ENCODE results near the gene MAGI1. TPM values are rescaled to one million over a fixed set of nuclear protein-coding genes. Genes with fewer than 3 reads are reported as not detected.

The MAGI1 gene
- total RNA-seq, 1 experiment from 2014 or later = 58.2 TPM

- no peak overlapping the region for H3K4me3 Mint-ChIP-seq
- ATAC-seq (no peak), DNase-seq (ENCODE audit: low spot score) (no peak)
- H3K36me3 Mint-ChIP-seq = no peaks in the 10 kb centered on the region
- ChIA-PET CTCF (interaction anchor here (1.5 kb wide), 1 partner anchor 19 kb away, joined by 4 read pairs; no protein-coding TSS in a partner anchor), POLR2A (no interaction called here)
- peaks cover 67% of the 10 kb centered on the region for H3K4me1 Mint-ChIP-seq
- TF ChIP-seq ZNF396 (CRISPR knock-in tag; IDR thresholded peaks at IDR 0.05; ENCODE audit: borderline replicate concordance) (no peak), ATF3 (CRISPR knock-in tag; conservative IDR thresholded peaks at IDR 0.05) (no peak), ESRRA (CRISPR knock-in tag; IDR thresholded peaks at IDR 0.05; ENCODE audit: borderline replicate concordance) (no peak), MAX (CRISPR knock-in tag; IDR thresholded peaks at IDR 0.05) (no peak), ERG (CRISPR knock-in tag; IDR thresholded peaks at IDR 0.05) (no peak), NR3C1 (CRISPR knock-in tag; conservative IDR thresholded peaks at IDR 0.05; ENCODE audit: low read depth) (no peak), USF1 (CRISPR knock-in tag; IDR thresholded peaks at IDR 0.05) (no peak), E2F5 (CRISPR knock-in tag; IDR thresholded peaks at IDR 0.05) (no peak), CBFB (CRISPR knock-in tag; IDR thresholded peaks at IDR 0.05; ENCODE audit: low read depth) (no peak), ZBTB43 (CRISPR knock-in tag; IDR thresholded peaks at IDR 0.05) (no peak), ZMAT4 (CRISPR knock-in tag; IDR thresholded peaks at IDR 0.05) (no peak), ZNF317 (CRISPR knock-in tag; IDR thresholded peaks at IDR 0.05; ENCODE audit: borderline replicate concordance, low read depth) (no peak), TCF7 (CRISPR knock-in tag; IDR thresholded peaks at IDR 0.05; ENCODE audit: low read depth) (no peak)
- H3K27ac Mint-ChIP-seq = peak overlapping the region; percentile 16
- H3K27me3 Mint-ChIP-seq (ENCODE audit: low read depth) = no peaks in the 10 kb centered on the region
- no peaks in the 10 kb centered on the region for H3K9me3 Mint-ChIP-seq
Observed at GRCh38 chr3:65485826-65486469, 552.8 kb downstream of the MAGI1 start.

GRCh38 chr3:65484964-65485363 is 553.8 kb downstream of the MAGI1 start:
- TF ChIP-seq SP1 (CRISPR knock-in tag; conservative IDR thresholded peaks at IDR 0.05) (no peak), MXD4 (CRISPR knock-in tag; IDR thresholded peaks at IDR 0.05; ENCODE audit: borderline replicate concordance) (no peak), PRRX2 (CRISPR knock-in tag; IDR thresholded peaks at IDR 0.05) (no peak), ESRRA (CRISPR knock-in tag; IDR thresholded peaks at IDR 0.05; ENCODE audit: borderline replicate concordance) (no peak), TCF7 (CRISPR knock-in tag; IDR thresholded peaks at IDR 0.05; ENCODE audit: low read depth) (no peak), ZNF138 (CRISPR knock-in tag; conservative IDR thresholded peaks at IDR 0.05) (no peak)
- H3K4me1 Mint-ChIP-seq = peaks cover 72% of the 10 kb centered on the region
- H3K27me3 Mint-ChIP-seq (ENCODE audit: low read depth) = no peaks in the 10 kb centered on the region
- no peak for ATAC-seq
- peak overlapping the region; percentile 84 for H3K27ac Mint-ChIP-seq
- H3K36me3 Mint-ChIP-seq = no peaks in the 10 kb centered on the region
- POLR2A ChIA-PET = no interaction called here
- H3K9me3 Mint-ChIP-seq = no peaks in the 10 kb centered on the region
- no peak for DNase-seq (ENCODE audit: low spot score)
- CTCF ChIA-PET = no interaction called here
- H3K4me3 Mint-ChIP-seq = peak overlapping the region; percentile 5; the same call in 1 of the 2 replicates

Data from WTC11 (cell line).